Kidney capillary endothelial cell (primary cell): ENCODE results near the gene MTX3.

ENCODE experiments used
- DNase-seq: peaks from one replicate; pipeline ENCODE4 v3.0.0-alpha.2; 2018; ENCODE audit warnings: low spot score

The MTX3 gene

DNA sequence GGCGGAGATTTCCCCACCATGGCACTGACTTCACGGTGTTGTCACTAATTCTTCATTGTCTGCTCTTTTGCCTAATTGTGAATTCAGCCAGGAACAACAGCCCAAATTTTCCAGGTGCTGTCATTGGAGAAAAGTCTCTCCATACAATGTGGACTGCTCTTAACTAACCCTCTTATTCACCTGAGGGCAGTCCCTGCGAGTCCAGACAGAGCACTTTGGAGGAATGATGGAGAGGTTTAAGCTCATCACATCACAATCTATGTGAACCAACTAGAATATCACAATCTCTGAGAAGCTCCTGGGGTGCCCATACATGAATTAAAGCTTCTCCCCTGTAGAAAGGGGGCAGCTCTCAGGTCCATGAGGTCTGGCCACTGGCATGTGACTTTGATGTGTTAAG lies 56.4 kb downstream of the MTX3 start:
- DNase-seq: no peak

DNA sequence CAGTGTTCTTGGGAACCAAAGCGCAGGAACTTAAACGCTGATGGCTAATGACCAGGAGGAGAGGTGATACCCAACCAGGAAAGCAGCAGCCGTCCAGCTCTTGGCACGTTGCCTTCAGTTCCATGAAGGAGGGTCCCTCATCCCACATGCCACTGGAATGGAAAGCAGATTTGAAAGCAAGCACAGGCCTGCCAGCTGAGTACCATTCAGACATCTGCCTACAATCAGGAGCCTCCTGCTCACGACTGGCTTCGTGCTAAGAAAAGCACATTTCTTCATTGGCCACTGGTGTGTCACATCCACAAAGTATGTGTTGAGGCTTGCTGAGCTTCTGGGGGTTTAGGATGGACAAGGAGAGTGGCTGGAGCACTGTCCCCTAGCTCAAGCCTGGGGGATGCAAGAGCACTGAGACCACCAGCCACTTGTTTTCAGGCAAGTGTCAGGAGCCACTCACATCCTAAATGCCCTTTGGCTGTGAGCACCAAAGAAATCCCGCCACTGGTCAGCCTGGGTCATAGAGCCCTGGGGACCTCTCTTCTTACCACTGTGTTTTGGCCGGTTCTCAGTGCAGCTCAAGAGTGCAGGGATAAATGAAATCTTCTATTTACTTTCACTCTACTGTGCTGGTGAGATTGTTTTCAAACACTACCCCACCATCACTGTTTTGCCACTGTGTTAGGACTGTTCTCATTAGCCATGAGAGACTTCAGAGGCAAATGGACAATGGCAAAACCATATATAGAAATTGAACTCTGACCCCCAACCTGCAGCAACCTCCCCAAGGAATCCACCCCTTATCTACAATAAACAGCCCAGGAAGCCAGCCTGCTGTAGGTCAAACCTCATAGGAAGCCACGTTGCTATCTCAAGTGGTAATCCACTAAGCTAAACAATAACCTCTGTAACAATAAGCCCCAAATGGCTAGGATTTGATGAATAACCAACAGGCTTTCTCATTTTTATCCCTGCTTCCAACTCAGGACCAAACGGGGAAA lies 58.3 kb downstream of the MTX3 start:
- no peak for DNase-seq

DNA sequence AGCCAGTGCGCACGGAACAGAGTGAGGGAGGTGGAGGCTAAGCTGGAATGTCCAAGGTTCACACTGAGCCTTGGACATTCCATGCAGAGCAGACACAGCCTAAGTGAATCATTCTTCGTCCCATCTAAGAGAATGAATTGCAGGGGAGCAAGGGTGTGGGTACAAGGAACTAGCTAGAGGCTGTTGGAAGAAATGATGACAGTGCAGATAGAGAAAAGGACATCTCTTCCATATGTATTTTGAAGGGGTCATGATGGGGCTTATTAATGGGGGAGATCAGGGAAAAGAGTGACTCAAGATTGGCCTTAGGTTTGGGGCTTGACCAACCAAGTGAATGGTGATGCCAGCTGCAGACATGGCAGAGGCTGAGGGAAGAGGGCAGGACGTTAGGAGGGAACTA lies 59.2 kb downstream of the MTX3 start:
- DNase-seq: no peak

DNA sequence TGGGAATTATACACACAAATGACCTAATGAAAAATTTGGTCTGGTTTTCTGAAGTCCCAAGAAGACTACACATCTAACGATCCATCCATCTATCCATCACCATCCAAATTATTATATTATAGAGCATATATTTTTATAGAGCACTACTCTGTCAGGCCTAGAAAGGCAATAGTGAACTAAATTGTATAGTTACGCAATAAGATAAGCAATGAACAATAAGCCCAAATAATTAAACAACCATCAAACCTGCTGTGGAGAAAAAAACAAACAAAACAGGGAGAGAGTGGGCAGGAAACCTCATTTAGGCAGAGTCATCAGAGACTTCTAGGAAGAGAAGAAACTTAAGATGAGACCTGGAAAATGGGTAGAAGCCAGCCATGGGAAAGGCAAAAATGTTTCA lies 59.7 kb downstream of the MTX3 start:
- DNase-seq: no peak

DNA sequence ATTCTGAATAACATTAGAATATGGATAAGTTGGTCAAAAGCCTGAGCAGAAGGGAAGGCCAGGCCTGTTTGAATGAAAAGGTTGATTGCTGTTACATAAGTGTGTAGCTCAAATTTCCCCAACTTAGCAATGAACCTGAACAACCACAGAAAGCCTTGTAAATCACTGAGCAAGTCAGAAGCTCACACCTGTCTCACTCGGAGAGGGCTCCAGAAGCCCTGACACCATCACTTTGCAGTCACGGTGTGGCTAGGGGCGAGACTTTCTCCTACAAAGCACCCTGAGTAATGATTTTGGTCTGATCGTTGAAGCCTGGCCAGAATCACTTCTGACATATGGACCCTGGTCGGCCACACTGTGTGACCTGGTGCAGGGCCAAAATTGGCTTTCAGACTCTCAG lies 62.0 kb downstream of the MTX3 start:
- DNase-seq: no peak
